ENCODE measurements around the gene FOCAD.

The FOCAD gene, protein sequence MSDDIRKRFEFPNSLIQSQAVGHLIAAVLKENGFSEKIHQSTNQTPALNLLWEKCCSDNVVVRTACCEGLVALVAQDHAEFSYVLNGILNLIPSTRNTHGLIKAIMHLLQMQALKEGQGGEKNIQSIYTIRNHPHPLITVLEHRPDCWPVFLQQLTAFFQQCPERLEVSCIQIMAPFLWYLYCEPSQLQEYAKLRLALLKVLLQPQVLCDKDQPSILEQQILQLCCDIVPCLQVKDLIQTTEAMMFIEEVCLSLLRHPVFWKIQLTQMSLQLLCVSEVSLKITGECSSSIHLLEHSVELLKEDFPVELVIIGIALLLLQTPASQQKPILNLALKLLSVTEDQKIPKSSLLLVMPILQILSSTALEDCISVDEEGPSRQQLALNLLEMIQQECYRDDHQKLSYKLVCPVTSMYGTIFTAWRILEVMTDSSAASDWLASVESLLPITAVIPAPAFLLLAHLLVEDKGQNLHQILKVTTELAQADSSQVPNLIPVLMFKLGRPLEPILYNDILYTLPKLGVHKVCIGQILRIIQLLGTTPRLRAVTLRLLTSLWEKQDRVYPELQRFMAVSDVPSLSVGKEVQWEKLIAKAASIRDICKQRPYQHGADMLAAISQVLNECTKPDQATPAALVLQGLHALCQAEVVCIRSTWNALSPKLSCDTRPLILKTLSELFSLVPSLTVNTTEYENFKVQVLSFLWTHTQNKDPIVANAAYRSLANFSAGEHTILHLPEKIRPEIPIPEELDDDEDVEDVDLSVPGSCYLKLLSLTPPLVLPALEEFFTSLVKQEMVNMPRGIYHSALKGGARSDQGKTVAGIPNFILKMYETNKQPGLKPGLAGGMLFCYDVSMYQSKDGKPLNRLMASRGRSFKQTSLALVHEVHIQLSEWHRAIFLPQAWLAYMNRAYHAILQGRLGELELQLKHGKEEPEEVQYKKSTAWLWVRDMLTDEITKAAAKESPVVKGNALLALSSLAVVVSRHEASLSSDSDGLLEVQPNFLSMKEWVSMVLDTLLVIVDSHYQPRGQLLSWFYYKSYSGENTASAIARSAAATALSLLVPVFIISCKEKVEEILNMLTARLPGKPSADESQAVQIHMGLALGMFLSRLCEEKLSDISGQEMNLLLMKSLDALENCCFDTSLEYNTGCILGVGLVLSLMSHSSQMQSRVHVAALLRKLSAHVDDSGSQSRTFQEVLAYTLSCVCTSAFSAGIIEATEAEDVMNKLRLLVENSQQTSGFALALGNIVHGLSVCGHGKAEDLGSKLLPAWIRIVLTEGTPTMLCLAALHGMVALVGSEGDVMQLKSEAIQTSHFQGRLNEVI (N-terminal part only)

DNA sequence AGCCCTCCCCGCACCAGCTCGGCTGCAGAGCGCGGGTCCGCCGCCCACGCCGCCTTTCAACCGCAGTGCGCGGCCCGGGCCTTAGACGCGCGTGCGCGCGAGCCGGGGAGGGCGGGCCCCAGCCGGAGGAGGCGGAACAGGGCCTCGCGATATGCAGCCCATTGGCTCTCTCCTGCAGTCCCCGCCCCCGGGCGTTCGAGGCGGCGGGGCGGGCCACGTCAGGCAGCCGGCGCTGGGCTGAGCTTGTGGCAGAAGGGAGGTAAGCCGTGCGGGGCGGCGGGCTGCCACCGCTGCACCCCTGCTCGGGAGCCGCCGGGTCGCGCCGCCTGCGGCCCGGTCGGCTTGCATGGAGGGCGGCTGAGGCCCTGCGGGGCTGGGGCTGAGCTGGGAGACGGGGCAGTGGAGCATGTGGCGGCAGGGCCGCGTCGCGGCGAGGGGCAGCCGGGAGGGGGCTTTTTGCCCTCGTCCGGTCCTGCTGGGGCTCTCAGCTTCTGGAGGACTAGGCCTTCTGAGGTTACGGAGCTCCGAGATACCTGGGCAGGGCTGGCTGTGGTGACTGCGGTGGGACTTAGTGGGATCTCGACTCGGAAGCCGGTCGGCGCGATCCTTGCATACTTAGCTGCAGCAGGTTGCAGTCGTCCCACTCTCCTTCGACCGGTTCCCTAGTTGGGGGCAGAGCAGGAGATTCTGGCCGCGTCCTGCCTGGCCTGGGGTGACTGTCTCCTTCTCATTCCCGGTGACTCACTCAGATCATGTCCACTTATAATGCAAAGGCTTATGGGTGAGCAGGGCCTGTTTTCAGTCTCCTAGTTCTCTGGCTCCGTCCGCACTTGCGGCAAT lies at the start of gene FOCAD:
Gene FOCAD, plus strand, starts transcription at position 225 of the 840 bp plus-strand sequence. CDS start 31,095 bp downstream, outside the sequence.
- Histone ChIP-seq H3K4me1 (ENCODE audit: control insufficient read depth, insufficient read depth, low read length) (peaks cover 9% of the 10 kb centered on the region), H3K36me3 (ENCODE audit: control insufficient read depth, insufficient read depth, low read length) (no peaks in the 10 kb centered on the region), H3K4me3 (ENCODE audit: low read length) (peak within 1 kb of the TSS; percentile 34), H3K9me3 (ENCODE audit: control insufficient read depth, low read length) (no peaks in the 10 kb centered on the region), H3K9ac (ENCODE audit: low read length) (peak within 1 kb of the TSS; percentile 75), H3K27me3 (ENCODE audit: control insufficient read depth, insufficient read depth, low read length) (no peaks in the 10 kb centered on the region)

DNA sequence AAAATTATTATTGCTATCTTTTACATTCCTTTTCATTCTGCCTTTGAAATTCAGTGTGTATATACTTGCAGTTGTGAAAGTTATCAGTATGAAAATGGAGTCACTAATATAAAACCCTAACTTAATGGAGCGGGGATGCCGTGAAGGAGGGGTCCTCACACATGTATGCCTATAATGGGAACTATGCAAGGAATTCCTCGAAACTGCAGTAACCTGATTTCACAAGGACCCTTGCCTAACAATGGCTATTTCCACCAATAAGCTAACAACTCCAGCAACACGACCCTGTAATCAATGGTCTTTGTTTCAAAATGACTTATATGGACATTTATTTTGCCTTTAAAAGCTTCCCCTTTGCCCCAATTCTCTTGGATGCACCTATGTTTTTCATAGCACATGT lies 49.2 kb upstream of the FOCAD start:
- Histone ChIP-seq H3K4me1 (ENCODE audit: control insufficient read depth, insufficient read depth, low read length) (no peaks in the 10 kb centered on the region), H3K36me3 (ENCODE audit: control insufficient read depth, insufficient read depth, low read length) (no peaks in the 10 kb centered on the region), H3K27me3 (ENCODE audit: control insufficient read depth, insufficient read depth, low read length) (no peaks in the 10 kb centered on the region), H3K4me3 (ENCODE audit: low read length) (no peak overlapping the region), H3K9me3 (ENCODE audit: control insufficient read depth, low read length) (no peaks in the 10 kb centered on the region), H3K9ac (ENCODE audit: low read length) (no peak overlapping the region)

DNA sequence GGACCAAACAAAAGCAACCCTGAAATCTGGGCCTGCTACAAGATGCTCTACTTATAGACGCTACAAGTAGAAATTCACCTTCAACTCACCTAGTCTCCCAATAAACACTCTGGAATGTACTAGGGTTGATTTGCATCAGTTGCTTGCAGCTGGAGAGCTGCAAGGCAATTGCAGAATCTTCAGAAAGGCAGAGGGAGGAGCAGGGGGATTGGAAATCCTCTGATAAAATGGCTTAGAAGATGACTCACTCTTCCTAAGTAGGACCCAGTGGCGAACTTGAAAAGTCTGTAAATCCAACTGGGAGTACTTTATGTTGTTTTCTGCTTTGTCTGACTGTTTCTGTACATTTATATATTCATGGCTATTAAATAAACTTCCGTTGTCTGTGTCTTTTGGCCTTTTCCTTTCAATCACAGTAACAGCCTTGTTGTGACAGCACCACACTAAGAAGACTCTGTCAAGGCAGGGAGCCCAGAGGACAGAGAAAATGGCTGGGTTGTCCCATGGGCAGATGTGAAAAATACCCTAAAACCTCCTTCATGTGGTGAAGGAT lies 47.1 kb upstream of the FOCAD start:
- no peak overlapping the region for H3K4me3 ChIP-seq (ENCODE audit: low read length)
- H3K4me1 ChIP-seq (ENCODE audit: control insufficient read depth, insufficient read depth, low read length), result no peaks in the 10 kb centered on the region
- H3K27me3 ChIP-seq (ENCODE audit: control insufficient read depth, insufficient read depth, low read length), result no peaks in the 10 kb centered on the region
- H3K9me3 ChIP-seq (ENCODE audit: control insufficient read depth, low read length), result no peaks in the 10 kb centered on the region
- no peaks in the 10 kb centered on the region for H3K36me3 ChIP-seq (ENCODE audit: control insufficient read depth, insufficient read depth, low read length)
- H3K9ac ChIP-seq (ENCODE audit: low read length), result no peak overlapping the region

DNA sequence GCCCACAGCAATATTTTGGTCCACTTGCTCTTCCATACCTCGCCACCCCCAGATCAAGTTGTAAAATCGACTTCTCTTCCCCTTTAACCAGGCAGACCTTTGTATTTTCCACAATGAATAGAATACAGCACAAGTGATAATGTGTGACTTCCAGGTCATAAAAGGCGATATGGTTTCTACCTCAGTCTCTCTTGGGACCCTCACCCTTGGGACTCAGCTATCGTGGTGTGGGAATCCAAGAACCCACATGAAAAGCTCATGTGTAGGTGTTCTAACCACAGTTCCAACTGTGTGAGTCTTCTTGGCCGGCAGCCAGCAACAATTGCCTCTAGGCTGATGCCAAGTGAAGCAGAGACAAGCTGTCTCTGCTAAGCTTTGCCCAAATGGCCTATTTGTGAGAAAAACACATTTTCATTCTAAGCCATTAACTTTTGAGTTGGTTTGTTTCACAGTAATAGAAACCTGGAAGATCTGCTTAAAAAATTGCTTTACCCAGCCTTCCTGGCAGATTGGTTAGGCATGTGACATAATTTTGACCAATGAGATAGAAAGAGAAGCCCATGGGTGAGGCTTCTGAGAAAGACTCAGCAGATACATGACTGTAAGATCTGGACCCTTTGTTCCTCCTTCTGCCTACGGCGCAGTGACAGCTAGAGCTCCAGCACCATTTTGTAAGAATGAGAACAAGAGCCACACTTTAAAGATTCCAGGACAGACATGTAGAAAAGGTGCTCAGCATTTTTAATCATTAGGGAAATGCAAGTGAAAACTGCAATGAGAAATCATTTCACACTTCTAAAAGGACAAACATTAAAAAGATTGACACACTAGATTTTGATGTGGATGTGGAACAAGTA lies 43.5 kb upstream of the FOCAD start:
- H3K4me1 ChIP-seq (ENCODE audit: control insufficient read depth, insufficient read depth, low read length), result no peaks in the 10 kb centered on the region
- H3K27me3 ChIP-seq (ENCODE audit: control insufficient read depth, insufficient read depth, low read length), result no peaks in the 10 kb centered on the region

DNA sequence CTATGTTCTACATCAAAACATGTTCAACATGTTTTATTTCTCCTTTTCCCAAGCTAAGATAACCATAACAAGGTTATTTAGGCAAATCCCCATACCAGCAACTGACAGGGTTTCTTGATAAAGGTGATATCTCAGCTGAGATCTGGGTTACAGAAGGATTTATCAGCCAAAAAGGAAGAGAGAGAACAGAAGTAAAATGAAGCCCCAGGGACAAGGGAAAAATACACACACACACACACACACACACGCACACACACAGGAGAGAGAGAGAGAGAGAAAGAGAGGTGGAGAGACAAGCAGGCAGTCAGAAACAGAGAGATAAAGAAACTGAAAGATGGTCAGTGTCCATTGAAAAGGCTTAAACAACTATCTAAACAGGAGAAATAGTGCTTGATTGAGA lies 42.0 kb upstream of the FOCAD start:
- Histone ChIP-seq H3K27me3 (ENCODE audit: control insufficient read depth, insufficient read depth, low read length) (no peaks in the 10 kb centered on the region), H3K36me3 (ENCODE audit: control insufficient read depth, insufficient read depth, low read length) (no peaks in the 10 kb centered on the region), H3K4me3 (ENCODE audit: low read length) (no peak overlapping the region), H3K9ac (ENCODE audit: low read length) (no peak overlapping the region), H3K4me1 (ENCODE audit: control insufficient read depth, insufficient read depth, low read length) (no peaks in the 10 kb centered on the region), H3K9me3 (ENCODE audit: control insufficient read depth, low read length) (no peaks in the 10 kb centered on the region)

More for the DNA sequence above, 43.5 kb upstream of the FOCAD start:
- H3K9me3 ChIP-seq (ENCODE audit: control insufficient read depth, low read length), result no peaks in the 10 kb centered on the region
- H3K9ac ChIP-seq (ENCODE audit: low read length), result no peak overlapping the region
- no peak overlapping the region for H3K4me3 ChIP-seq (ENCODE audit: low read length)
- H3K36me3 ChIP-seq (ENCODE audit: control insufficient read depth, insufficient read depth, low read length), result no peaks in the 10 kb centered on the region

DNA sequence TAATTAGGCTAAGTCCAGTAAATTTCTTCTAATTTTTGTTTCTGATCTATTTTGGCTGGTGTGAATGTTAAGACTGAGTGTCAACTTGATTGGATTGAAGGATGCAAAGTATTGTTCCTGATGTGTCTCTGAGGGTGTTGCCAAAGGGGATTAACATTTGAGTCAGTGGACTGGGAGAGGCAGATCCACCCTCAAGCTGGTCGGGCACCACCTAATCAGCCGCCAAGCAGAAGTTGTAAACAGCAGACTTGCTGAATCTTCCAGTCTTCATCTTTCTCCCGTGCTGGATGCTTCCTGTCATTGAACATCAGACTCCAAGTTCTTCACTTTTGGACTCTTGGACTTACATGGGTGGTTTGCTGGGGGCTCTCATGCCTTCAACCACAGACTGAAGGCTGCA lies 40.4 kb upstream of the FOCAD start:
- H3K9ac ChIP-seq (ENCODE audit: low read length), result no peak overlapping the region
- H3K9me3 ChIP-seq (ENCODE audit: control insufficient read depth, low read length), result no peaks in the 10 kb centered on the region
- no peaks in the 10 kb centered on the region for H3K27me3 ChIP-seq (ENCODE audit: control insufficient read depth, insufficient read depth, low read length)
- no peaks in the 10 kb centered on the region for H3K36me3 ChIP-seq (ENCODE audit: control insufficient read depth, insufficient read depth, low read length)
- no peaks in the 10 kb centered on the region for H3K4me1 ChIP-seq (ENCODE audit: control insufficient read depth, insufficient read depth, low read length)
- no peak overlapping the region for H3K4me3 ChIP-seq (ENCODE audit: low read length)

DNA sequence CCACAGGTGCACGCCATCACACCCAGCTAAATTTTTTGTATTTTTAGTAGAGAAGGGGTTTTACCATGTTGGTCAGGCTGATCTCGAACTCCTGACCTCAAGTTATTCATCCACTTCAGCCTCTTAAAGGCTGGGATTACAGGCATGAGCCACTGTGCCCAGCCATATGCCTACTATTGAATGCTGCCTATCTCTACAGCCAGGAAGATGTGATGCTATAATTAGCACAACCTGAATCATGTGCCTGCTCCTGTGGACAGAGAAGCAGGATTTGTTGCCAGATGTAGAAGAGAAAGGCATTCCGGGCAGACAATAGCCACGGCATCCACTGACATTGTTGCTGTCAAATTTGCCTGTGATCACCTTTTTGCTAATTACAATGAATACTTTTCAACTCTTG lies 37.4 kb upstream of the FOCAD start:
- Histone ChIP-seq H3K9ac (ENCODE audit: low read length) (no peak overlapping the region), H3K36me3 (ENCODE audit: control insufficient read depth, insufficient read depth, low read length) (no peaks in the 10 kb centered on the region), H3K4me3 (ENCODE audit: low read length) (no peak overlapping the region), H3K27me3 (ENCODE audit: control insufficient read depth, insufficient read depth, low read length) (no peaks in the 10 kb centered on the region), H3K4me1 (ENCODE audit: control insufficient read depth, insufficient read depth, low read length) (peaks cover 9% of the 10 kb centered on the region), H3K9me3 (ENCODE audit: control insufficient read depth, low read length) (no peaks in the 10 kb centered on the region)

DNA sequence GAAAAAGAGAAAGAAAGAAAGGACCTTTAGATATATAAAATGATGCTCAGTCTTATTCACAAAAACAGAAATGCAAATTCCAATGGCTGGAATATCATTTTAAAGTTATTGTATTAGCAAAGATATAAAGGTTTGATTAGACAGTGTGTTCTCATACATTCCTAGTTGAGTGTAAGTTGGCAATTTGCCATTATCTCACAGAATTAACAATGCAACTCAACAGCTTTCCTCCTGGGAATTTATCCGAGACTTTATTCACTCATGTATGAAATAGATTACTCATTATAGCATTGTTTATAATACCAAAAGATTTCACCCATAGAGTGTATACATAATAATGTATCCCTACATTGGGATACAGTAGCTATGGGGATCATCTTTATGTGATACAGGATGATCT lies 34.7 kb upstream of the FOCAD start:
- Histone ChIP-seq H3K9me3 (ENCODE audit: control insufficient read depth, low read length) (no peaks in the 10 kb centered on the region), H3K9ac (ENCODE audit: low read length) (no peak overlapping the region), H3K4me3 (ENCODE audit: low read length) (no peak overlapping the region), H3K36me3 (ENCODE audit: control insufficient read depth, insufficient read depth, low read length) (no peaks in the 10 kb centered on the region), H3K27me3 (ENCODE audit: control insufficient read depth, insufficient read depth, low read length) (no peaks in the 10 kb centered on the region), H3K4me1 (ENCODE audit: control insufficient read depth, insufficient read depth, low read length) (peaks cover 9% of the 10 kb centered on the region)

DNA sequence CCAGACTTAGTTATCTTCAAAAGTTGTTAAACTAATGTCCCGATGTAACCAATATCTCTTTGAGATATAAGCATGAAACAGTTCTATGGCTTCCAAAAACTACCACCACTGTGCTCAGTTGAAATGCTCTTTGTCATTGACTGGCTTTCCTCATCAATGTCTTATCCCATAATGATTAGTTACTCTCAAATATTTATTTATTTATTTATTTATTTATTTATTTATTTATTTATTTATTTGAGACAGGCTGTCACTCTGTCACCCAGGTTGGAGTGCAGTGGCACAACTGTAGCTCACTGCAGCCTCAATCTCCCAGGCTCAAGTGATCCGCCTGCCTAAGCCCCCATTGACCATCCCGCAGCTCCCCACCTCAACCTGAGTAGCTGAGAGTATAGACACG lies 33.7 kb upstream of the FOCAD start:
- H3K9ac ChIP-seq (ENCODE audit: low read length), result no peak overlapping the region
- H3K4me1 ChIP-seq (ENCODE audit: control insufficient read depth, insufficient read depth, low read length), result peaks cover 9% of the 10 kb centered on the region
- H3K4me3 ChIP-seq (ENCODE audit: low read length), result no peak overlapping the region
- H3K36me3 ChIP-seq (ENCODE audit: control insufficient read depth, insufficient read depth, low read length), result no peaks in the 10 kb centered on the region
- H3K27me3 ChIP-seq (ENCODE audit: control insufficient read depth, insufficient read depth, low read length), result no peaks in the 10 kb centered on the region
- H3K9me3 ChIP-seq (ENCODE audit: control insufficient read depth, low read length), result no peaks in the 10 kb centered on the region

DNA sequence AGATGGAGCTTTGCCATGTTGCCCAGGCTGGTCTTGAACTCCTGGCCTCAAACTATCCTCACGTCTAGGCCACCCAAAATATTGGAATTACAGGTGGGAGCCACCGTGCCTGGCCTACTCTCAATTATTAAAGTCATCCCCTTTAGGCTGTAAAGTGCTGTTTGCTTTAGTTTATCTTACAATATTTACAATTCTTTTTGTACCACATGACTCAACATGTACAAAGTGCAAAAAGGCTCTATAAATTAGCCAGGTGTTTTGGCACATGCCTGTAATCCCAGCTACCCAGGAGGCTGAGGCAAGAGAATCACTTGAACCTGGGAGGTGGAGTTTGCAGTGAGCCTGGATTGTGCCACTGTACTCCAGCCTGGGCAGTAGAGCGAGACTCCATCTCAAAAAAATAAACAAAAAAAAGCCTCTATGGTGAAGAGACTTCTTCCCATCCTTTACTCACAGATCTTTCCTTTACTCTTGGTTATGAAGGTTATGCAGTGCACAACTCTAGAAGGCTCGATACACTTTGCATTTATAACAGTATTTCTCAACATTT lies 33.2 kb upstream of the FOCAD start:
- H3K36me3 ChIP-seq (ENCODE audit: control insufficient read depth, insufficient read depth, low read length), result no peaks in the 10 kb centered on the region
- H3K9ac ChIP-seq (ENCODE audit: low read length), result no peak overlapping the region
- no peak overlapping the region for H3K4me3 ChIP-seq (ENCODE audit: low read length)
- no peaks in the 10 kb centered on the region for H3K9me3 ChIP-seq (ENCODE audit: control insufficient read depth, low read length)
- peaks cover 9% of the 10 kb centered on the region for H3K4me1 ChIP-seq (ENCODE audit: control insufficient read depth, insufficient read depth, low read length)
- H3K27me3 ChIP-seq (ENCODE audit: control insufficient read depth, insufficient read depth, low read length), result no peaks in the 10 kb centered on the region

All from mucosa of stomach (tissue), 1 donor.